Kidney (tissue), 14 donors: ENCODE measurements around the gene LARGE1. TPM values are rescaled to one million over a fixed set of nuclear protein-coding genes. Genes with fewer than 3 reads are reported as not detected.

ENCODE experiments used
- DNase-seq, 5 donors: peaks; one replicate each; pipeline ENCODE4 v3.0.0-alpha.2; 2013 to 2020
- FAIRE-seq: peaks from 2 replicates; lab custom pipeline; 2012; peaks lifted over from hg19 to GRCh38; lab: Jason Lieb, UNC
- H3K27ac ChIP-seq, 2 donors: one replicate each; pipeline ENCODE4 v1.7.0; 2013; ENCODE audit warnings: low read depth in 2 of 2, low read length in 2 of 2, inconsistent platforms in 1 of 2
- H3K27me3 ChIP-seq: one replicate; pipeline ENCODE4 v1.7.1; 2013; ENCODE audit warnings: low read length, inconsistent platforms; ENCODE audit not compliant: control insufficient read depth, insufficient read depth
- H3K36me3 ChIP-seq, 3 donors: one replicate each; pipeline versions ENCODE4 v1.7.0 to v1.7.1; 2013; ENCODE audit warnings: low read length in 3 of 3, control low read depth in 1 of 3, inconsistent platforms in 1 of 3; ENCODE audit not compliant: insufficient read depth in 3 of 3, control insufficient read depth in 2 of 3
- H3K4me1 ChIP-seq, 3 donors: one replicate each; pipeline versions ENCODE4 v1.7.0 to v1.7.1; 2013; ENCODE audit warnings: low read length in 3 of 3, inconsistent platforms in 1 of 3, low read depth in 1 of 3; ENCODE audit not compliant: control insufficient read depth in 2 of 3, insufficient read depth in 2 of 3
- H3K4me3 ChIP-seq, 3 donors: one replicate each; pipeline versions ENCODE4 v1.7.0 to v1.8.1; 2013; ENCODE audit warnings: low read length in 3 of 3, control low read depth in 1 of 3, inconsistent platforms in 1 of 3
- H3K9ac ChIP-seq, 3 donors: one replicate each; pipeline versions ENCODE4 v1.7.0 to v1.7.1; 2013; ENCODE audit warnings: low read length in 3 of 3, control low read depth in 1 of 3, inconsistent platforms in 1 of 3
- H3K9me3 ChIP-seq, 3 donors: one replicate each; pipeline versions ENCODE4 v1.7.0 to v1.7.1; 2013; ENCODE audit warnings: low read length in 3 of 3, control low read depth in 1 of 3, inconsistent platforms in 1 of 3; ENCODE audit not compliant: control insufficient read depth in 2 of 3, insufficient read depth in 1 of 3
- intact Hi-C: fragments of 100-400 bp; cut with DNase I; formaldehyde crosslinking; loops from one replicate; pipeline ENCODE4 v1.11.1; 2022
- polyA plus RNA-seq: library from polyadenylated mRNA; stranded (reverse); fragments of 350-450 nt; fragmentation: Illumina TruSeq; extraction: RNeasy Lipid Tissue Mini Kit (QIAGEN cat#74804); gene quantifications from one replicate; pipeline ENCODE4 v1.2.3, GENCODE V29; 2014; ENCODE audit warnings: low read depth, low replicate concordance; ENCODE audit not compliant: insufficient read depth
- total RNA-seq: library from RNA; stranded (reverse); fragmentation: NEBNext Ultra II Directional; extraction: Animal tissue kit (Norgen Biotek cat#: 25700); gene quantifications from one replicate; pipeline ENCODE4 v1.2.1, GENCODE V29; 2021
- TF ChIP-seq, protein P1 (sequence below): IDR thresholded peaks from 3 replicates; pipeline ENCODE4 v1.5.1; 2012; ENCODE audit warnings: mild to moderate bottlenecking, moderate library complexity, borderline replicate concordance; ENCODE audit not compliant: insufficient read depth; ENCODE audit errors: extremely low read depth
- donor health status: control.
- donor health status: control.
- donor health status: control.
- donor health status: control.
- donor health status: control.
- donor health status: DM: yes; HTN: yes; CAD: no.
- donor health status: Normal renal cell carcinoma (clear cell type).

LARGE1 gene
- total and polyA plus RNA-seq, 2 donors from 2014 or later, result 5.0 to 22.9 TPM

DNA sequence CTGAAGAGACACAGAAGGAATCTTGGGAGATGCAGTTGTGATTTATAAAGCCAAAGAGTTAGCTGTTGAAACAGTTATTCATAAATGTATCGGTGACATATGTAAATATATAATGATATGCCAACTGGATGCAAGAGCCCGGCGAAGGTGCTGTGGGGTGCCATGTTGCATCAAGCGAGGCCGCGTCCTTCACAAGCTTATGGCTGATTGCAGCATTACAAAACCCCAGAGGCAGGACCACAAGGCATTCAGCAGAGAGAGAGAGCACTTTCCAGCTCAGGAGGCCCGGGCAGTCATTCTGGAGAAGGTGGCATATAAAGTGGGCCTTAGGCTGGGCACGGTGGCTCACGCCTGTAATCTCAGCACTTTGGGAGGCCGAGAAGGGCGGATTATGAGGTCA lies 65.6 kb downstream of the LARGE1 start:
- Histone ChIP-seq H3K27me3 (no peaks in the 10 kb centered on the region), H3K27ac (no peak overlapping the region), H3K4me1 (peaks cover 2 to 9% (median 4%) of the 10 kb centered on the region in 3 donors), H3K9me3 (no peaks in the 10 kb centered on the region), H3K9ac (no peak overlapping the region), H3K36me3 (no peaks in the 10 kb centered on the region), H3K4me3 (no peak overlapping the region)
- intact Hi-C loops, result no loop called here
- DNase-seq, result no peak
- FAIRE-seq, result no peak
- TF ChIP-seq, protein P1, sequence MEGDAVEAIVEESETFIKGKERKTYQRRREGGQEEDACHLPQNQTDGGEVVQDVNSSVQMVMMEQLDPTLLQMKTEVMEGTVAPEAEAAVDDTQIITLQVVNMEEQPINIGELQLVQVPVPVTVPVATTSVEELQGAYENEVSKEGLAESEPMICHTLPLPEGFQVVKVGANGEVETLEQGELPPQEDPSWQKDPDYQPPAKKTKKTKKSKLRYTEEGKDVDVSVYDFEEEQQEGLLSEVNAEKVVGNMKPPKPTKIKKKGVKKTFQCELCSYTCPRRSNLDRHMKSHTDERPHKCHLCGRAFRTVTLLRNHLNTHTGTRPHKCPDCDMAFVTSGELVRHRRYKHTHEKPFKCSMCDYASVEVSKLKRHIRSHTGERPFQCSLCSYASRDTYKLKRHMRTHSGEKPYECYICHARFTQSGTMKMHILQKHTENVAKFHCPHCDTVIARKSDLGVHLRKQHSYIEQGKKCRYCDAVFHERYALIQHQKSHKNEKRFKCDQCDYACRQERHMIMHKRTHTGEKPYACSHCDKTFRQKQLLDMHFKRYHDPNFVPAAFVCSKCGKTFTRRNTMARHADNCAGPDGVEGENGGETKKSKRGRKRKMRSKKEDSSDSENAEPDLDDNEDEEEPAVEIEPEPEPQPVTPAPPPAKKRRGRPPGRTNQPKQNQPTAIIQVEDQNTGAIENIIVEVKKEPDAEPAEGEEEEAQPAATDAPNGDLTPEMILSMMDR, result no peak

DNA sequence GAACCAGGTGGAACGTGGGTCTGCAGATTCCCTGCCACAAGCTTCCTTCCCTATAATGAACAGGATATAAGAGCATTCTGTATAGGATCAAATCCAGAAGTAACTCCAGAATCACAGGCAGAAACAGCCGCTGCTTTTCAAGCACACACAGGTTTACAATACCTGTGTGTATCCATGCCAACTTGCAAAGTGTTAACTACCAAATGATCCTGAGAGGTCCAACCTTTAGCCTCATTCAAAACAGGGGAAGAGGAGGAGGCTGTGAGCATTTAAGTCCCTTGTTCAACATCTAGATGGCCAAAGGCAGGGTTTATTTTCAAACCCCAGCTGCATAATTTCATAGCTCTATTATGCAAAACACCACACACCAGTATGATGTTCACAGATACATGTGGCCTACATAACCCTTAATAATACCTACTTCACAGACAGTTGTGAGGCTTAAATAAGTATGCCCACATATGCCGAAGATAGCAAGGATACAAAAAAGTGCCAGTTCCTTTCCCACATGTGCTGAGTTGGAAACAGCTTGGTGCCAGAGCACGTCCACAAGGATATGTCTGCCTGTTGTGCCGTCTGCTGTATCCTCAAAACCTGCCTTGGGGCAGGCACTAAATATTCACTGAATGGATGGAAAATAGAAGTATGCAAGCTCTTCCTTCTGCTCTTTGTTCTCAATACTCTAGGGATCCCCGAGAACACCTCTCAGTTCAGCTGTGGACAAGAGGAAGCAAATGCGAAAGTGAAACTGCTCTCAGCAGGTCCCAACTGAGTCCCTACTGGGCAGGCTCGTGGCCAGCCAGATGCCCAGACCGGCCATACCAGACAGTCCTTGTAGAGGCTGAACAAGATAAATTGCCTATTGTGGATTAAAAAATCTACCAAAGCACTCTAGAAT lies 66.8 kb downstream of the LARGE1 start:
- Histone ChIP-seq H3K36me3 (no peaks in the 10 kb centered on the region), H3K27me3 (no peaks in the 10 kb centered on the region), H3K4me3 (peak overlapping the region; percentile 0 to 80 (median 73)), H3K9ac (peak overlapping the region in 2 of 3 donors; percentile 2 to 4), H3K9me3 (no peaks in the 10 kb centered on the region), H3K27ac (peak overlapping the region; percentile 43 to 62), H3K4me1 (peaks cover 2 to 9% (median 4%) of the 10 kb centered on the region in 3 donors)
- TF ChIP-seq, protein P1, result no peak
- FAIRE-seq (no peak), DNase-seq (peak in 4 of 5 donors; percentile 23 to 84 (median 58))
- intact Hi-C loops, result no loop called here

DNA sequence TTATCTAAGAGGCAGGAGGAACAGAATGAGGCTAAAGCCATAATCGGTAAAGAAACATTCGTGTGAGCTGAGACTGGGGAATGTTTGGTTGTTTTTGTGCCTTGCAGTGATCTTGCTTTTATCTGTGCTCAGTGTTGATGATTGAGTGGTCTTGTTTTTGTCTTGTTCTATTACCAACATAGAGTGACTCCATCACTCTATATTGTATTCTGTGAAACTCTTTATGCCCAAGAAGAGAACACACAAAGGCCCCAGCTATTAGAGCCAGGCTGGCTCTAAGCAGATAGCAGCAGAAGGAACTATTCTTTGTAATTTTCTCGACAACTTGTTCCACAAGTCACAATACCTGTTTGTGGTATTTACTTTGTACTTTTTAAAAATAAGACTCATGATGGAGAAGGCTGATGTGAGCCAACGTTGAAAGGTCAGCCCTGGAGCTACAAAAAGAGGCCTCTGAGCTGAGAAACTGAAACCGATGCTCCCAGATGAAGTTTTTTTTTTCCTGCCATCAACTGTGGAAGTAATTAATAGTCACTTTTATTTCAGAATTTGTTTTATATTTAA lies 68.4 kb downstream of the LARGE1 start:
- Histone ChIP-seq H3K9me3 (no peaks in the 10 kb centered on the region), H3K4me3 (no peak overlapping the region), H3K36me3 (no peaks in the 10 kb centered on the region), H3K27me3 (no peaks in the 10 kb centered on the region), H3K27ac (no peak overlapping the region), H3K9ac (peak overlapping the region in 1 of 3 donors; percentile 16), H3K4me1 (peaks cover 2 to 9% (median 4%) of the 10 kb centered on the region in 3 donors)
- DNase-seq (no peak), FAIRE-seq (no peak)
- TF ChIP-seq, protein P1, result no peak
- intact Hi-C loops, result no loop called here
